ENCODE data around the gene CHAC1.
A peak's percentile ranks its signal among the peaks of the same experiment; 100 is the strongest.
"Not testable (repeated sequence)": the region's sequence is repeated elsewhere in the genome, so short reads cannot be mapped to it uniquely, and the experiment has no call there.

Gene CHAC1

DNA sequence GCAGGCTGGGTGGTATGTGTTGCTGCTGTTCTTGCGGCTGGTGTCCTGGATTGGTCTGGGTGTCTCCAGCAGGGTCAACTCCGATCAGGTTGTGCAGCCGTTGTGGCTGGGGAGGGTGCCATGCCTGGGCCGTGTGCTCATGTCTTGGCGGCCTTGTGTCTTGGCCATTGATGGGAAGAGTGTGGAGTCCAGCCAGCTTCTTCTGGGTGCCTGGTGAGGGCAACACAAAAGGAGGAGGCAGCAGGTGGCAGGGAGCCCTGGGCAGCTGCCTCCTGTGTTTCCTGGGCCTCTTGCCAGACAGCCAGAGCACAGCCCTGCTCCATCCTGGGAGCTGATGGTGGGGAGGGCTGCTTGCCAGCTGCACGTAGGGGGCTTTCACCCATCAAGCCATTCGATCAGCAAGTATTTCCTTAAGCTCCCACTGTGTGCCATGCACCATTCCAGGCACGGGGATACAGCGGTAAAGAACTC is 4.3 kb downstream of the CHAC1 start:
- DNase-seq = peak in 9 of 14 donors; percentile 29 to 79 (median 47)

DNA sequence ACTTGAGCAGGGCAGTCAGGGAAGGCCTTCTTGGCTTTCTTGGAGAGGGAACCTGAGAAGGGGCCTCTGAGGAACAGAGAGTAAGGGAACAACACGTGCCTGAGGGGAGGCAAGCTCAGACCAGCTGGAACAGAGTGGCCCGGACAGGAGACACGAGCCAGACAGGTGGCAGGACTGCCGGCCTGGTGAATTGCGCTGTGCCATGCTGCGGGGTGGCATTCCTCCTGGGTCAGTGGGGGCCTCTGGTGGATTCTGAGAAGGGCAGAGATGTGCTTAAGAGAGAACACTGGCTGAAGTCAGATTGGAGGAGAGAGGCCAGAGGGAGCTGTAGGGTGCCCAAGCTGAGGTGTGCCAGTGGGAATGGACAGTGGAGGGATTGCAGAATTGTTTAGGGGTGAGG is 4.9 kb downstream of the CHAC1 start:
- DNase-seq = no peak

DNA sequence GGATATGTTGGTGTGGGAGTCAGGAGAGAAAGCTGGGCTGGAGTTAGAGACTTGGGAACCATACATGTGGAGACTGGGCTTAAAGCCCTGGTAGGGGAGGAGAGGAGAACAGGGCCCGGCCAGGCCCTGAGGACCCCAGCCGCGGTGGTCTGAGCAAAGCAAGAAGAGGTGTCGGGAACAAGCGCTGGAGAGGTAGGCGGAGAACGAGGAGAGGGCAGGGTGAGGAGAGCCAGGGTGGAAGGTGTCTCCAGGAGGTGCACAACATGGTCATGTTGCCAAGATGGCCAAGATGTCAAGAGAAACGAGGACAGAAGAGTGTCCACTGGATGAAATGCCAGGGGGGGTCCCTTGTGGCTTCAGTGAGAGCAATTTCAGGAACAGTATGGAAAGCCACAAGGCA is 5.5 kb downstream of the CHAC1 start:
- DNase-seq = no peak

DNA sequence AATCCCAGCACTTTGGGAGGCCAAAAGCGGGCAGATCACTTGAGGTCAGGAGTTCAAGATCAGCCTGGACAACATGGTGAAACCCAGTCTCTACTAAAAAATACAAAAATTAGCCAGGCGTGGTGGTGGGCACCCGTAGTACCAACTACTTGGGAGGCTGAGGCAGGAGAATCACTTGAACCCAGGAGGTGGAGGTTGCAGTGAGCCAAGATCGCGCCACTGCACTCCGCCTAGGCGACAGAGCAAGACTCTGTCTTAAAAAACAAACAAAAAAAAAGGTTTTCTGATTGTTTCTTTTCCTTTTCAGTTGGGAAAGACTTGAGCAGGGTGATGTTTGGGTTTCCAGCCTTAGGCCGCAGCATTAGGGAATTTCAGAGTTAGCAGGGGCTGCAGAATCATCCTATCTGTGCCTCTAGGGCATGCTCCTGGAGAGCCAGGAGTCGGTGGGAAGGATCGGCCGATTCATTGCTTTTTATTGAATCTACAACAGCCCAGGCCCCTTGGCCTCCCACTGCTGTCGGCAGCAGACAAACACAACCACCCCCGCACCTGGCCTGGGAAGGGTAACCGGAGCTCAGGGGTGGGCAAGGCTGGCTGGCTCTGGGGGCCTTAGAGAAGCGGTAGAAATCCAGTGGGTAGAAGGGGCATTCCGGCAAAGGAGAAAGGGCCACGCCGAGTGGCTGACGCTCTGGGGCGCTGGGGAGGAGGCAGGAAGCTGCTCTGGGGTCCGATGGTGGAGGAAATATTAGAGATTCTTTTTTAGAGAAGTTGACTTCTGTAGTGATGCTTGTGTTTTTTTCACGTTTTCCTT is 6.3 kb downstream of the CHAC1 start:
- DNase-seq = no peak

DNA sequence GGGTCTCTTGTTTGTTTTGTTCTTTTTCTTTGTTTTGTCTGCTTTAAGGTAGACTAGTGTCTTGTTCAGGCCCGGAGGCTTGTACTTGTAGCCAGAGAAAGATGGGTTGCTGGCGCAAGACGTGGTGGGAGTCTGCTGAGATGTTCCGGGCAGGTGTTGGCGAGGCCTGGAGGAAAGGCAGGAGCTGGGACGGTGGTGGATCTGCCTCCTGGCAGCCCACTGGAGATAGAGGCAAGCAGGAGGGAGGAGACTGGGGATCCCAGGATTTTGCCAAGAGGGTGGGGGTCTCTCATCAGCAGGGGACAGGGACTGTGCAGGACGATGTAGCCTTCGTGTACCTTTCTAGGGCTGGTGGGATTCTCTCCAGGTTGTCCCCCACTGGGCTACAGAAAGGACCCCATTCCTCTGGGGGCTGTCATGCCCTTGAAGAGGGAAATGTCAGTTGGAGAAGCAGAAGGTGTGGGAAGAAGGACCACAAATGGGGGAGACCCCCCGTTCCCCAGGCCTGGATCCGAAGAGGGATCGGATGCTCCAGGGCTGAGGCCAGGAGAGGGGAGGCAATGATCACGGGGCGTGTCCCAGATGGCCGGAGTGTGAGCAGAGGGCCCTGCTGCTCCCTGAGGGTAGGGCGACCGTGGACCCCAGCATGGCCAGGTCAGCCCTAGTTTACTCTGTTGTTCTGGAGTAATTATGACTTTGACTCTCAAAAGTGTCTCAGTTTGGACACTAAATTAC is 7.0 kb downstream of the CHAC1 start:
- DNase-seq = no peak

DNA sequence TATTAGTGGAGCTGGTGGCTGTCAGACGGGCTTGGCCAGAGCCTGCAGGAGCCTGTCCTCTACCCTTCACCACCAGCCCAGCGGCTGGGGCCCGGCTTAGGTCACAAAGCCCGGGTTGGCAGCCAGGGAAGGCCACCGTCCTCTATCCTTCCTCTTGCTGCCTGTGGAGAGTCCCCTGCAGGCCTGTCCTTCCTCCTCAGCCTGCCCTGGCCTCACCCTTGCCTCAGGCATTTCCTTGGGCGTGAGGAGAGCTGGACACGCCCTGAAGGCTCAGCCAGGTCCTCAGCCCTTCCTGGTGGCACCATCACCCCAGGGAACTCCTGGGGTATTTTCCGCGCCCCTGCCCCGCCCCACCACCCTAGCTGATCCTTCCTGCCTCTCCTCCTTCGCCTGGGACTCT is 7.7 kb downstream of the CHAC1 start:
- DNase-seq = no peak

DNA sequence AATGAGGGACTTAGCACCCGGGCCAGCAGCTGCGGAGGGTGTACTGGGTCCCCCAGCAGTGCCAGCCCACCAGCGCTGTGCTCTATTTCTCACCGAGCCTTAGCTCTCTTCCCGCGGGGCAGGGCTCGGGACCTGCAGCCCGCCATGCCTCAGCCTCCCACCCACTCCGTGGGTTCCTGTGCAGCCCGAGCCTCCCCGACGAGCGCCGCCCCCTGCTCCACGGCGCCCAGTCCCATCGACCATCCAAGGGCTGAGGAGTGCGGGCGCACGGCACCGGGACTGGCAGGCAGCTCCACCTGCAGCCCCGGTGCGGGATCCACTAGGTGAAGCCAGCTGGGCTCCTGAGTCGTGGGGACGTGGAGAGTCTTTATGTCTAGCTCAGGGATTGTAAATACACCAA is 8.5 kb downstream of the CHAC1 start:
- not testable (repeated sequence) for DNase-seq

DNA sequence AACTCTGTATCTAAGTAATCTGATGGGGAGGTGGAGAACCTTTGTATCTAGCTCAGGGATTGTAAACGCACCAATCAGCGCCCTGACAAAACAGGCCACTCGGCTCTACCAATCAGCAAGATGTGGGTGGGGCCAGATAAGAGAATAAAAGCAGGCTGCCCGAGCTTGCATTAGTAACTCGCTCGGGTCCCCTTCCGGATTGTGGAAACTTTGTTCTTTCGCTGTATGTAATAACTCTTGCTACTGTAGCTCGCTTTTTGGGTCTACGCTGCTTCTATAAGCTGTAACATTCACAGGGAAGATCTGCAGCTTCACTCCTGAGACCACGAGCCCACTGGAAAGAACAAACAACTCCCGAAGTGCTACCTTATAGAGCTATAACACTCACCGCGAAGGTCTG is 9.0 kb downstream of the CHAC1 start:
- not testable (repeated sequence) for DNase-seq

DNA sequence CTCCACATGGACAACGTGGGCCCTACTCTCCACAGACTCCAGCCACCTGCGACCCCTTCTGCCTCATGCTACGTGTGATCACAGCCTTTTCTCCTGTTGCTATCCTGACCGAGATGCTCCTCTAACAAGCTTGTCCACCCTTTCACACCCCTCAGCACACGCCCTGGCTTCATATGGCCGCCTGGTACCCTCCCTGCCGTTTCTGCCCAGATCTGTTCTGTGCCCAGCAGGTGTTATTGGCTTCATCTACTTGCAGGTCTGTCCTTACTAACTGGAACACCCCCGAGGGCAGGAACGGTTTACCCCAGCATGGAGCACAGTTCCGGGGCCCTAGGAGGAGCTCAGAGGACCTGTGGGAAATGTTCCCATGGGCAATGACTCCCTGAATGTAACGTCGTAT is 9.9 kb downstream of the CHAC1 start:
- no peak for DNase-seq

DNA sequence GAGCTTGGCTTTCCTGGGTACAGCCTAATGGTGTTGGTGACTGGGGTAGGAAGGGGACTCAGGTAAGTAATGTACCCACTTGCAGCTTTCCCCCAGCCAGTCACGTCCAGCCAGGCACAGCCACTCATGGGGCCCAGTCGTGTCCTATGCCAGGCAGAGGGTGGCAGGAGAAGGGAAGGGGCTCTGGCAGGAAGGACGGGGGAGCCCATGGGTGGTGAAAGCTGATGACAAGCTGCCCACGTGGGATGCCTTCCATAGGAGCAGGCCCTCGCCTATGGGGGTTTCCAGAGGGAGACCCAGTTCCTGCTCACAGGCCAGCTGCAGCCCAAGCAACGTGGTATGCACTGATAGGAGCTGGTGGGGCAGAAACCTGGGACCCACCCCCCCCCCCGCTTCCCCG is 10.7 kb downstream of the CHAC1 start:
- no peak for DNase-seq

DNA sequence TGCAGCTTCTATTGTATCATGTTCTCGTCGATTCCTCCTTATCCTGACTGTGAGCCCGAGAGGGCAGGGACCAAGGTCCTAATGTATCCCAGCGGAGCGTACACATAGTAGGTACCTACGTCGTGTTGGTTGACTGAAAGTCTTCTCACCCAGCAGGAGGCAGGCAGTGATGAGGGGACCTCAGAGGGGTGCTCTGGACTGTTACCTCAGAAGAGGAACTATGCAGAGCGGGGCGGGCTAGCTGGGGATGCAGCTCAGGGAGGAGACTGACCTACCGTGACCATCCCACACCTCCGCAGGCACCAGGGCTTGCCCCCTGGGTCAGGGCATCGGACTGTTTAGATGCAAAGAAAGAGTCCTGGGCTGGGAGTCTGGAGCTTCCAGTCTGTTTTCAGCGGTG is 11.4 kb downstream of the CHAC1 start:
- DNase-seq = no peak

DNA sequence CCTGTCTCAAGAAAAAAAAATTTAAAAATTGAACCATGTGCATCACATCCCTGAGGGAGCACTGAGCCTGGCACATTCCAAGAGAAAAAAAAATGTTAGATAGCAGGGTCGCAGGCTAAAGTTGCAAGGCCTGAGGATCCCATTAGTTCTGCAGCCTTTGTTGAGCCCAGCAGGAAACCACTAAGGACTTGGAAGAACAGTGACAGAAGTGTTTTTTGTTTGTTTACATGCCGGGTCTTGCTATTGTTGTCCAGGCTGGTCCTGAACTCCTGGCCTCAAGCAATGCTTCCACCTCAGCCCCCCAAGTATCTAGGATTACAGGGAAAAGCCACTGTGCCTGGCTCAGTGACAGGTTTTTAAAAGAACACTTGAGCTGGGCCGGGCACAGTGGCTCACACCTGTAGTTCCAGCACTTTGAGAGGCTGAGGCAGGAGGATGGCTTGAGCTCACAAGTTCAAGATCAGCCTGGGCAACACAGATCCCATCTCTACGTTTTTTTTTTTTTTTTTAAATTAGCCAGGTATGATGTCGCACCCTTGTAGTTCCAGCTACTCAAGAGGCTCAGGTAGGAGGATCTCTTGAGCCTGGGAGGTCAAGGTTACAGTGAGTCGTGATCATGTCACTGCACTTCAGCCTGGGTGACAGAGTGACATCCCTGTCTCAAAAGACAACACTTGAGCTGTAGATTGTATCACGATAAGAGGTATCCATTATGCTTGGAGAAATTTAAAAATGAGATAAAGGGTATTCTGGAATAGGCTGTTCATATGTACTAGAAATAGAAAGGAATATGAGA is 15.2 kb downstream of the CHAC1 start:
- DNase-seq = no peak

DNA sequence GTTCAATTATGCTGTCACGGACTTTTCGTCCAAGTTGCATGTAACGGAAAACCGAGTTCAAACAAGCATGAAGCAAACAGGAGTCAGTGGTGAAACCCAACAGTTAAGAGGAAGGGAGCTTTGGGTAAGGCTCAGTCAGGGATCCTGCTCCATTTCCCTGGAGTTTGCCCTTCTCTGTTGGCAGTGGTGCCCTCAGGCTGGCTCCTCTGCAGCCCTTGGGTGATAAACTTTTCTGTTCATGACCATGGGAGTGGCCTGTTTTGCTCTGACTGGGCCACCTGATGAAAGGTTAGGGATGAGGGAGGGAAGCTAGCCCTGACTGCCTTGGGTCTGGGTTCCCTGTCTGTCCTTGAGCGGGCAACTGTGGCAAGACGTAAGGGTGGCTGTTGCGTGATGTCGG is 16.1 kb downstream of the CHAC1 start:
- no peak for DNase-seq

DNA sequence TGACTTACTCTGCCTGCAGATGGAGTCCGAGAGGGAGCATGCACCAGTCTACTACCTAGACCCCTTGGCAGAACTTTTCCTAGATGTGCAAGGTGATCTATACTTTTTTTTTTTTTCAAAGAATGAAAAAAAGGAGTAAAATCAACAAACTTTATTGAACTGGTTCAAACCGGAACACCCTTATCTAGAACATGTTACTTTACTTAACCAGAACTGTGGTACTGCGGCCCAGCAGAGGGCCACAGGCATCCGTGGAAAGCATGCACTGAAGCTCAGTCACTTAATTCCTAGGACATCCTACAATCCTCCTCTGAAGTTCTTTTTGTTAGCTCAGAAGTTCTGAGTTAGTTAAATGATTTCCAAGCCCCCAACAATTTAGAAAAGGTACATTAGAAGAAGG is 21.6 kb downstream of the CHAC1 start:
- DNase-seq = no peak

DNA sequence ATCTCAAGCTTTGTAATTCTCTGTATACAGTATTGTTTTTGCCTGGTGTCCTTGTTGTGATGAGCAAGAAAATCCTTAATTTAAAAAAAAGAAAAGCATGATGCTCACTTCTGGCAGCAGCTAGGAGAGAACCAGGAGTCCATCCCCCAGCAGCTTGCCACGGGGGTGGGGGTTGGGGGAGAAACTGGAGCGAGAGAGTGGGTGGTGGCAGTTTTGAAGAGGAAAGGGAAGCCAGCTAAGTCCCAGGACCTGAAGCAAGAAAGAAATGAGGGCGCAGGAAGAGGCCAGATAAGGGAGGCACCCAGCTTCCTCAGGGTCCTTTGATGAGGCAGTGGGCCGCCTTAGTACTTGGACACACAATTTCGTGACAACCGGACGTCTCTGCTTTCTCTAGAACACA is 23.5 kb downstream of the CHAC1 start:
- DNase-seq = no peak

DNA sequence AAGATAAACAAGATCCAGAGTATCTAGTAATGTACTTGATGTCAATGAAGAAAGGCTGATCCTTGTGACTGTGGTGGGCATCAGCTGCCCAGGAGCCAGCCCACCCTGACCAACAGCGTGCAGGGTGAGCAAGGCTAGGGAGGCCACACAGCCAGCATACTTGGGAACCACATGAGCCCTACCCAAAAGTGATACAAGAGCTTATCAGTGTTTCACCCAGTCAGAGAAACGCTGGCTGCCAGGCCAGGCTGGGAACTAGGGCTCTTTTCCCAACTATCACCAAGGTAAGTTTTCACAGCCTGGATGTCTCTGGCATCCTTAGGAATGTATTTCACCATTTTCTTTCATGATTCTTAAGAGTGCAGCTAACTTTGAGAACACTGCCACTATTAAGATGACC is 24.9 kb downstream of the CHAC1 start:
- no peak for DNase-seq

DNA sequence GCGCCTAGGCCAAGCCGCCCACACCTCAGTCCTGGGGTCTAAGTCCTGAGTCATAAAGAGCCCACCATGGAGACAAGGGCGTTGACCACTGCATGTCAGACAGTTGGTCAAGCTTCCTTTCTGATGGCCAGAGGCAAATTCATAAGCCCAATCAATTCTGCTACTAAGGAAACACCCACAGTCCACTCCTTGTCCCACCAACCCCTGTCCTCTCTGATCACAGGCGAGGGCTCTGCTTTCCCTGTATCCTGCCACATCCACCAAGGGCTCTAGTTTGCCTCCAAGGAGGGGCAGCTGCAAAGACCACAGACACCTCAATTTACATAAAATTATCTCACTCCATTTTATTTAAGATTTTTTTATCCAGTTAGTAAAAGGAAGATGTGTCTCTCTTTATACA is 25.3 kb downstream of the CHAC1 start:
- no peak for DNase-seq

DNA sequence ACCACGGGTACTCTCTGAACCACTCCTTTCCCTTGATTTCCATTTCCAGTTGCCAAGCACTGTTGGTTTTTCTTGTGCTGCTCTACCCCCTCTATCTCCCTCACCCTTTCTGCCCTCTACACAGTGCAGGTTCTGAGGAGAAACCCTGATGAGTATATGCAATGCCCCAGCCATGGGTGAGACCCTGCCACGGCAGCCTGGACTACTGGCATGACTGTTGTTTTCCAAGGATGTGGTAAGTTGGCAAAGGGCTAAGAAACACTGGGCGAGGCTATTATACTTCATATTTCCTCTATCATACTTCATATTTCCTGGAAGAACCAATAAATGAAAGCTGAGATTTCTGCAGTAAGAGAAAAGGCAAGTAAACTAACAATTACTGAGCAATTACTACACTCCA is 27.9 kb downstream of the CHAC1 start:
- DNase-seq = no peak

DNA sequence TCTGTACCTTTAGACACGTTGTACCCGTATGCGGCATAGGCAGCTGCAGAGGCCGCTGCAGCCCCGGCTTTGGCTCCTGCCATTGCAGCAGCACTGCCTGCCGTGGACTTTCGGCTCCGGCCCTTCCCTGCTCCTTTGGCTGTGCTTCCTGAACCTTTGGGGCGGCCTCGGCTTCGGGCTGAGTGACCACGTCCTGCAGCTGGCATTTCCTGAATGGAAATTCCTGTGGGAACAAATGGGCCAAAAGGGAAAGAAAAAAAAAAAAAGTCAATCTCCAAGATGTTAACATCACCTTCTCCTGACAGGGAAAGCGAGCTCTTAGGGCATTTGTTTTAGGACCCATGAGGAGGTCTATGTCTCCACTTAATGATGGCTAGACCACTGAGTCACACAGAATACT is 29.6 kb downstream of the CHAC1 start:
- no peak for DNase-seq

DNA sequence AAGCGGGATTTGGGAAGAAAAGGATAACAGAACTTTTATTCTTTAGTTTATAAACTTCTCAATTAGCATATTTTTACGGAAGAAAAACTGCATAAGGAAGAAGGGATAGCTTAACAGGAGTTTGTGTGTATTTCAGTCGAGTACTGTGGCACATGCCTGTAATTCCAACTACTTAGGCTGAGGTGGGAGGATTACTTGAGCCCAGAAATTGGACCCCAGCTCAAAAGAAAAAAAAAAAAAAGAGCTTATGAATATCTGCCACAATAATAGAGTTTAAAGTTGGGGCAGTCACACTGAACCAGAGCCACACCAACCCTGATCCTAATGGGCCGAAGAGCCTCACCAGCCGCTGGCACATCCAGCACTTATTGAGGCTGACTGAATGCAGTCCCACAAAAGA is 31.1 kb downstream of the CHAC1 start:
- DNase-seq = no peak

DNA sequence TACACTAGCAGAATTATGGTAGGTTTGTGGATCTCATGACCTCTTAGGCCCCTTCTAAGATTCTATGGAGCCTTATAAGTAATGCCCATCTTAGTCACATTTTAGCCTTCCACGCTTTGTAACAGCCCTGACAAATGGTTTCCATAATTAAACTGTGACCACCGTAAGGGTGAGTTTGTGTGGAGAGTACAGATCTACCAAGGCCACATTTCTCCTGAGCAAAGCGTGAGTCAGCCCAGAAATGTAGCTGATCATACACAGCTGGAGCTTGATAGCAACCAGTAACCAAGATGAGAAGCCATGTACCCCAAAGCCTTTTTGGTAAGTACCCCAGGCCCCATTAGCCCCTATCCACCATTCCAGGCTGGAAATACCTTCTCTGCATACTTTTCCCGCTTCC is 31.7 kb downstream of the CHAC1 start:
- DNase-seq = no peak

DNA sequence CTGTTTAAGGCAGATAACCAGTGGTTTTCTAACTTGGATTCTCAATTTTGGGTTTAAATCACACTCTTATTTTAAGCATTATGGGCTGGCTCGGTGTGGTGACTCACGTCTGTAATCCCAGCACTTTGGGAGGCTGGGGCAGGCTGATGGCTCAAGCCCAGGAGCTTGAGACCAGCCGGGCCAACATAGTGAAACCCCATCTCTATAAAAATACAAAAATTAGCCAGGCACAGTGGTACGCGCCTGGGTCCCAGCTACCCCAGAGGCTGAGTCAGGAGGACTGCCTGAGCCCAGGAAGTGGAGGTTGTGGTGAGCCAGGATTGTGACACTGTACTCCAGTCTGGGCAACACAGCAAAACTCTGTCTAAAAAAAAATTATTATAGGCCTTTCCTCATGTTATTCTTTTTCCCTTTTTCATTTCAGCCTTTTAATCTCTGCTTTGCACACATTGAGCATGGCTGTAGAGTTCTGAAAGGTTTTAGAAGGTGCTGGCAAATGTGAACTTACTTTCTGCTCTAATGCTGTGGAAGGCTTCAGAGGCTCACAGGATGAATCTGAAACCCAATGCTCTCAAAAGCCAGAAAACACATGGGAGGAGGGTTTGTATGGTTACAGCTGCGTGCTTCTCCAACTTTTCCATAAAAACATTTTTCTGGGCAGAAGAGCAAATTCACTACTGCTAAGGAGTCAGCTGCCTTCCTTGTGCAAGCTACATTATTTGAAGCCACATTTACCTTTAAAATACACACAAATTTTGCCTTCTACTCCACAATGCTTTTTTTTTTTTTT is 32.5 kb downstream of the CHAC1 start:
- no peak for DNase-seq

Measured in C1 segment of cervical spinal cord (tissue), 14 donors.